Thyroid gland (tissue), 4 donors: ENCODE results near the gene SLCO4A1.

Source experiments
- CTCF ChIP-seq, 6 experiments: fragments of 200-600 bp in 3 of 6; fragments of 450-650 bp in 3 of 6; sonication (generic) in 3 of 6; IDR thresholded peaks; one replicate each; pipeline ENCODE4 v1.5.1; 2016 to 2019; ENCODE audit warnings: antibody characterized with exemption in 6 of 6, mild to moderate bottlenecking in 2 of 6, inconsistent platforms in 1 of 6, moderate library complexity in 1 of 6
- POLR2A ChIP-seq, 2 donors: fragments of 450-650 bp; IDR thresholded peaks; one replicate each; pipeline ENCODE4 v1.6.1; 2017; ENCODE audit warnings: antibody characterized with exemption in 2 of 2, mild to moderate bottlenecking in 2 of 2, moderate library complexity in 1 of 2

- TF ChIP-seq CTCF (IDR thresholded peaks at IDR 0.05) = no peak
- no peak for TF ChIP-seq POLR2A (IDR thresholded peaks at IDR 0.05)
Measured at GRCh38 chr20:62638055-62638570, 4.2 kb upstream of the SLCO4A1 start.
